Measurements from ENCODE around the gene MRPL34. TPM values are rescaled to one million over a fixed set of nuclear protein-coding genes. Genes with fewer than 3 reads are reported as not detected.
A peak's percentile ranks its signal among the peaks of the same experiment; 100 is the strongest.

The MRPL34 gene
- total RNA-seq, 1 donor from 2014 or later = 84.9 TPM

GRCh38 chr19:17296273-17296672 is 9.4 kb upstream of the MRPL34 start:
- Histone ChIP-seq H3K4me1 (peaks cover 8% of the 10 kb centered on the region), H3K27me3 (no peaks in the 10 kb centered on the region), H3K4me3 (no peak overlapping the region), H3K36me3 (no peaks in the 10 kb centered on the region), H3K27ac (no peak overlapping the region), H3K9me3 (no peaks in the 10 kb centered on the region)
- DNase-seq (no peak), ATAC-seq (no peak)
- intact Hi-C loops (cut with DNase I) = no loop called here
- TF ChIP-seq CTCF (IDR thresholded peaks at IDR 0.05) = no peak

GRCh38 chr19:17296976-17297375 is 8.7 kb upstream of the MRPL34 start:
- Histone ChIP-seq H3K27me3 (no peaks in the 10 kb centered on the region), H3K36me3 (no peaks in the 10 kb centered on the region), H3K4me1 (peaks cover 6% of the 10 kb centered on the region), H3K27ac (no peak overlapping the region), H3K4me3 (no peak overlapping the region), H3K9me3 (no peaks in the 10 kb centered on the region)
- ATAC-seq = no peak
- no peak for TF ChIP-seq CTCF (IDR thresholded peaks at IDR 0.05)
- intact Hi-C loops (cut with DNase I) = no loop called here
- DNase-seq = no peak

DNA sequence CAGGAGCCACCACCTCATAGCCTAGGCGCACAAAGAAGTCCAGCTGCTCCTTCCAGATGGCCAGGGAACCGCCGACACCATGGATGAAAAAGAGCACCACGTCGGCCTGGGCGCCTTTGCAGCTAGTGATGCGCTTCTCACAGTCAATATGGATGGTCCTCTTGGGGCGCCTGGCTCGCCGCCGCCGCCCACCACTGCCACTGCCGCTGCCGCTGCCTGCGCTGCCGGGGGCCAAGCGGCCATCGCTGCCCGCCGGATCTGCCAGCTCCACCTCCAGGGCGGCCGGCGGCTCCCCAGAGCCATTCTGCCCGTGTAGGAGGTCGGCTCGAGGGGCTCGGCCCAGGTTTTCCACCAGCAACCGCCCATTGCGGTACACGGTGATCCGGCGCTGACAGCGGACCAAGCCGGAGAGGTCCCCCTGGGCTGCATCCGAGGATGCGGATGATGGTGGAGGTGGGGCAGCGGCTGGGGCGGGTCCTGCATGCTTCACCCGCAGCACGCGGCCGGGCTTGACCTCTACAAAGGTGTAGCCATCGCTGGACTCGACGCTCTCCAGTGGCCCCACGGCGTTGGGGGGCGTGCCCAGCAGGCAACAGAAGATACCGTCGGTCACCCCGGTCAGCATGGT is 4.6 kb upstream of the MRPL34 start:
- intact Hi-C loops (cut with DNase I) = no loop called here
- no peak overlapping the region for H3K27ac ChIP-seq
- ATAC-seq (no peak), DNase-seq (no peak)
- no peaks in the 10 kb centered on the region for H3K36me3 ChIP-seq
- no peaks in the 10 kb centered on the region for H3K9me3 ChIP-seq
- peaks cover 27% of the 10 kb centered on the region for H3K4me1 ChIP-seq
- TF ChIP-seq CTCF (IDR thresholded peaks at IDR 0.05) = no peak
- H3K27me3 ChIP-seq = no peaks in the 10 kb centered on the region
- no peak overlapping the region for H3K4me3 ChIP-seq

DNA sequence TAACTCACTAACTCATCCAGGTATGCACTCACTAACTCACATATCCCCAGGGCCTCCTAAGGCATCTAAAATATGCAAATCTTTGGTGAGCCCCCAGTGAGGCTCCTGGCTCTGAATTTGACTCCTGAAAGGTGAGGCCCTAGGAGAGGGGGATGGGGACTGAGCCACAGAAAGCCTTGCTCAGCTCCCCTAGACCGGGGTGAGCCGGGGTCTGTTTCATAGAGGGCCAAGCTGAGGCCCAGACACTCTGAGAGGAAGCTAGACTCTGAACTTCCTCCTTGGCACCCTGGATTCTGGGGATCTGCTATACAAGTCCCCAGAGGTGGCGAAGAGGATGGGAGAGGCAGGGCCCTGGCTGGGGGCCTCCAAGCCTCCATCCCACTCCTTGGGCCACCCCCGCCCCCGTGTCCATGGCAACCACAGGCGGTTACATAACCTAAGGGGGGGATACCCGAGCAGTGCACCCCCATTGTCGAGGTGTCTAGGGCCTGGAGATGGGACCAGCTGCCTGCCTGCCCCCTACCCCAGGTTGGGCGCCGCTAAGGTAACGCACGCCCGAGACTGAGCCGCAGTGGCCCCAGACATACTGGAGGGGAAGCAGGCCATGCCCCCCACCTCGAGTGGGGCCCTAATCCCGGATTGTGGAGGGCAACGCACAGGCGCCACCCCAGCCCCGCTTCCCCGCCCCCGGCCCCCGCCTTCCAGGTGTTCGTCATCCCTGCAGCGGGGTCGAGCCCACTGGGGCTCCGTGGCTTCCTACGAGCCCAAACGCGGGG is 3.1 kb upstream of the MRPL34 start:
- Histone ChIP-seq H3K9me3 (no peaks in the 10 kb centered on the region), H3K4me1 (peaks cover 34% of the 10 kb centered on the region), H3K4me3 (peak overlapping the region; percentile 91), H3K27ac (peak overlapping the region; percentile 94), H3K27me3 (no peaks in the 10 kb centered on the region), H3K36me3 (no peaks in the 10 kb centered on the region)
- intact Hi-C loops (cut with DNase I) = no loop called here
- DNase-seq = peak; percentile 74
- peak; percentile 1 for ATAC-seq
- TF ChIP-seq CTCF (IDR thresholded peaks at IDR 0.05) = no peak

DNA sequence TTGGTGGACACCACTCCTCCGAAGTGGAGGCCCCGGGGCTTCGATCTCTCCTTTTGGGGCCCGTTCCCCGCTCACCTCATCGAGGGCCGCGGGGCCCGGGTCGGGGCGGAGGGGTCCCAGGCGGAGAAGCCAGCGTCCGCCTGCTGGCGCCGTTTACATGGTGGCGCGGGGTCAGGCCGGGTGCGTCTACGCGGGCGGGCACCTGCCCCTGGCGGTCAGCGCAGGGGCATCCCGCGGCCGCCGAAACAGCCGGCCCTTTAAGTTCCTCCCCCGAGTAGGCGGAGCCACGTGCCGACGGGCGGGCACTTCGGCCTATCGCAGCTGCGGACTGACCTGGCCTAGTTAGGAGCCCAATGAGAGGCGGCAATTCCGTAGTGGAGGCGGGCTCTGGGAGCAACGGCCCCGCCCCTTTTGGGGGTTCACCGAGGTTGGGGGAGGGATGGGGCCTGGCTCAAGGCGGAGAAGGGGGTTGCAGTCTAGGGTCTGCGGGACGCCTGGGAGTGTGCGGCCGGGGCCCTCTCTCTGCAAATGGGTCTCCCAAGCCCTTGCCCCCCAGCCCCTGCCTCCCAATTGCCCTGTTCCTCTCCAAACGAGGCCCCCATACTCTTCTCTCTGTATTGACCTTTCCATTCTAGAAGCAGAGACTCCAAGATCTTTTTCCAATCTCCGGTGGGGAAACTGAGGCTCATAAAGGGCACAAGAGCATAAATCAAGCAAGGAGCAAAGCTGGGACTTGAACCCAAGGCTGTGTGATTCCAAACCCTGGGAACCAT is 2.3 kb upstream of the MRPL34 start, which contains the start of gene ABHD8:
Gene ABHD8, minus strand, starts transcription at position 259 of the 773 bp plus-strand sequence. CDS start 1,809 bp downstream, outside the sequence.
- peak; percentile 72 for TF ChIP-seq CTCF (IDR thresholded peaks at IDR 0.05)
- peak within 1 kb of the TSS; percentile 94 for H3K27ac ChIP-seq
- intact Hi-C loops (cut with DNase I) = no loop called here
- peak; percentile 98 for DNase-seq
- peaks cover 34% of the 10 kb centered on the region for H3K4me1 ChIP-seq
- peak within 1 kb of the TSS; percentile 91 for H3K4me3 ChIP-seq
- ATAC-seq = peak; percentile 87
- H3K9me3 ChIP-seq = no peaks in the 10 kb centered on the region
- H3K36me3 ChIP-seq = no peaks in the 10 kb centered on the region
- H3K27me3 ChIP-seq = no peaks in the 10 kb centered on the region
